PC-9 (cell line): ENCODE results near the gene AHCYL2.

ENCODE experiments used
- CTCF ChIP-seq: fragments of 200-600 bp; sonication (generic); conservative IDR thresholded peaks from 2 replicates; pipeline ENCODE4 v1.6.1; 2017; ENCODE audit warnings: mixed run types, antibody characterized with exemption, mild to moderate bottlenecking, moderate library complexity
- EZH2 ChIP-seq: fragments of 200-600 bp; sonication (generic); IDR thresholded peaks from 2 replicates; pipeline ENCODE4 v1.8.0; 2017; ENCODE audit warnings: antibody characterized with exemption, low read depth

GRCh38 chr7:129231666-129232065 is 6.8 kb downstream of the AHCYL2 start:
- no peak for TF ChIP-seq CTCF
- TF ChIP-seq EZH2, result no peak
